Dedifferentiated amniotic fluid mesenchymal stem cell (primary cell): Measurements from ENCODE around the gene UCHL5.
A peak's percentile ranks its signal among the peaks of the same experiment; 100 is the strongest.
"Not testable (repeated sequence)": the region's sequence is repeated elsewhere in the genome, so short reads cannot be mapped to it uniquely, and the experiment has no call there.

Source experiments
- DNase-seq: peaks from one replicate; pipeline ENCODE4 v3.0.0-alpha.2; 2016; ENCODE audit errors: extremely low spot score

The UCHL5 gene

DNA sequence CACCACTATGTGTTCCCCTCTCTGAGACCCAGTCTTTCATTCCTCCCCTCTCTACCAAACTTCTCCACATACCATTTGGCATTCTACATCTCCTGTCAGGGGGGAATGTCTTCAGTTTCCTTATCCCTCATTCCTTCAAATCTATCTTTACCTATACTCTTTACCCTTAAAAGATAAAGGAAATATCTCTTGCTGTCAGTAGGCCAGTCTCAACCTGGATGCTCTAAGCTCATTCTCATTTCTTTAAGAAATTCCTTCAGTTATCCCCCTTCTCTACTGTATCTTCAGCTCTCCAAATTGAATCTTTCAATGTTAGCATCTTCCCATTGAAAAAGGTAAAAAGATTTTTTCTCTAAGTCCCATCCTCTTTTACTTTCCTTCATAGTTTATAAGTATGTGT, 6.8 kb upstream of the UCHL5 start:
- DNase-seq = no peak

DNA sequence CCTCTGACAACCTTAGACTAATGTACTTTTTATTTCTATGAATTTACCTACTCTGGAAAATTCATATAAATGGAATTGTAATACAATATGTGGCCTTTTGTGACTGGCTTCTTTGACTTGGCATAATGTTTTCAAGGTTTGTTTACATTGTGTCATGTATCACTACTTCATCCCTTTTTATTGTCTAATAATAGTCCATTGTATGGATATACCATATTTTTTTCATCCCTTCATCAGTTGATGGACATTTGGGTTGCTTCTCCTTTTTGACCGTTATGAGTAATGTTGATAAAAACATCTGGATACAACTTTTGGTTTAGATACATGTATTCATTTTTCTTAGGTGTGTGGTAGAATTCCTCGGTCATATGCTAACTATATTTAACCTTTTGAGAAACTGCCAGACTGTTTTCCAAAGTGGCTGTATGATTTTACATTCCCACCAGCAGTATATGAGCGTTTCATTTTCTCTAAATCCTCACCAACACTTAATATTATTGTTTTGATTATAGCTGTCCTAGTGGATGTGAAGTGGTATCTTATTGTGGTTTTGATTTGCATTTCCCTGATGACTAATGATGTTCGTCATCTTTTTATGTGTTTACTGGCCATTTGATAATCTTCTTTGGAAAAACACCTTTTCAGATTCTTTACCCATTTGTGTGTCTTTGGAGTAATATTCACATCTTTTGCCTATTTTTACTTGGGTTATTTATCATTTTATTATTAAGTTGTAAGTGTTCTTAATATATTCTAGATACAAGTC, 3.7 kb upstream of the UCHL5 start:
- no peak for DNase-seq

DNA sequence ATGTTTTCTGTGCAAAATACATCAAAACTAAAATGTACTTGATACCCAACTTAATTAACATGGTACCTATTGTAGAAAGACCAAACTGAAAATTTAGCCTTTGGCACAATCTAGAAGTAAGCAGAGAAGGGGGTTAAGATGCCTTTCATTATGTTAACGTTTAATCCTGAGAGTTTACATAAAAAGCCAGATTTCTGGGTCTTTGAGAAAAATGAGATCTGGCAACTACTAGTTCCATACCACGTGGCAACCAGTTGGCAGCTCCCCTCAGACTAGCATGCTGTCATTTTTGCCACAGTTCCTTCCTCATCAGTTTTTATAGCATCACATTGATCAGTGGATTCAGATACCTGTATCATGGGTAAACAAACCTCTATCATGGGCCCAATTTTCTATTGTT, 1.8 kb upstream of the UCHL5 start:
- no peak for DNase-seq

DNA sequence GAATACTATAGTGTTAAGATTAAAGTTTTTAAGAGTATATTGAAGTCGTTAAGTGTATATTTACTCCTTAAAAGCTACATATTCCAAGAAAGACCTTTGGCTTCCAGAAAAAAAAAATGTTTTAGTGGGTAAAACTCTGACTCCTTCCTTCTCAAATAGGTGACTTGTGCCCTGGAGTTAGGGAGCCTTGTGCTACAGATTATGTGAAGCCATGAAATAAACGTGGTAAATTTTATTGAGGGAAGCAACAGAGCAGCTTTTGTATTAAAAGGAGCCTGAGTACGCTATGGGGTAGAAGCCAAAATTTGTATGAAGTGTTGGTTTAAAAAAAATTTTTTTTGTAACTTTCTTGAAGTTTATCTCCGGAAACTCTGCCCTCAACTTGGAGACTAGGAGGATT, 1.2 kb upstream of the UCHL5 start:
- DNase-seq = no peak

DNA sequence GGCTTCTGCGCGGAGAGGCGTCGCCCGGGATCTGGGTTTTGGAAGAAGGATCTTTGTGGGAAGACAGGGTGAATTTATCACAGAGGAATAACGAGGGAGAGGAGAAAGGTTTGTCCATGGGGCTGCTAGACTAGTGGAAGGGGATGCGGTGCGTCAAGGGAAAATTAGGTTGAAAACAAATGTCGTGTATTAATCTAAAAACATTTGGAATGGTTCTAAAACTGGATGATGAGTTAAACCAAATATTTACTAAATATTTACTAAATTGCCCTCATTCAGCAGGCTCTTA, 899 bp upstream of the UCHL5 start:
- no peak for DNase-seq

DNA sequence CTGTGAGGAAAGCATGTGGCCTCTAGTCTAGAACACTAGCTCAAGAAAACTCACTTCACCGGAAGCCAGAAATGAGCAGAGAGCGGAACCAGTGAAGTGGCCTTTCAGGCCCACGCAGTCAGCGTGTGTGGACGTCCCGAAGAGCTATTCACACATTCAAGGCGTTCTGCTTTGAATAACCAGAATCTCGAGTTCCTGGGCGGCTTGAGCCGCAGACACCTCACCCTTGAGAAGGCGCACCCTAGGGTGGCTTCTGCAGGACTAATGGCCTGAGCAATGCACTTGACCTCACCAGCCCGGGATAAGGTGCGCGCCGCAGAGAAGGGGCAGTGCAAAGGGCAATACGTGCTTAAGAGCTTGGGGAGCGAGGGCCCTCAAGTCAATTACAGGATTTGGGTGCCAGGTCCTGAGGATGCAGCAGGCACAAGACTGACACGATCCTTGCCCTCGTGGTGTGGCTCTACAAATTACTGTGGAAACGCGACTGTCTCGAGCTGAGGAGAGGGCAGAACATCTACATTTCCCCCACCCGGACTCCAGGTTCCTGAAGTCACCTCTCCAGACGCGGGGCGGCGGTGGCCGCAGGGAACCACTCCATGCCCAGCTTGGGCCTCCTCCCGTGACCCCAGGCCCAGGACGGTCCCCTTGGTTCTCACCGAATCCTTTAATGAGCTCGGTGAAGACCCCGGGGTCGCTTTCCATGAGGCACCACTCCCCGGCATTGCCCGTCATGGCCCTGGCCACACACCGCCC, 455 bp downstream of the UCHL5 start:
- peak; percentile 30 for DNase-seq

DNA sequence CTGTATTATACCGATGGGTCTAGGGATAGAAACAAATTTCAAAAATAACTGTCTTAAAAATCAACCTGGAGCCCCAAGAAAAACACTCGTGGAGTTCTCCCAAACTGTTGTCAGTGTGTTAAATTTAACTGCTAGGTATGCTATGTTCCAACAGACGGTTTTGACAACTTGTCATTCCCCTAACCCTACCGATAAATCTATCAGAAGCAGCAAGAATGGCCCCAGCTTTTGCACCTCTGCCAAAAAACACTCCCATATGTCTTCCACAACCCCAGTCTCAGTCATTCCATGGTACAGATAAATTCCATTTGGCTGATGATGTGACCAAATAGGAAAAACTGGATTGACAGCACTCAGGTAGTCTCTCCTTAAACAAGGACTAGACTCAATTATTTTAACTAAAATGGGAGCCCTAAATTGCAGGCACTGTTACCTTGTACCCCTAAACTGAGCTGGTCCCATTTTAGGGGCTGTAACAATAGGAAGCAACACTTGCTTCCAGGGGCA, 4.9 kb downstream of the UCHL5 start:
- no peak for DNase-seq

DNA sequence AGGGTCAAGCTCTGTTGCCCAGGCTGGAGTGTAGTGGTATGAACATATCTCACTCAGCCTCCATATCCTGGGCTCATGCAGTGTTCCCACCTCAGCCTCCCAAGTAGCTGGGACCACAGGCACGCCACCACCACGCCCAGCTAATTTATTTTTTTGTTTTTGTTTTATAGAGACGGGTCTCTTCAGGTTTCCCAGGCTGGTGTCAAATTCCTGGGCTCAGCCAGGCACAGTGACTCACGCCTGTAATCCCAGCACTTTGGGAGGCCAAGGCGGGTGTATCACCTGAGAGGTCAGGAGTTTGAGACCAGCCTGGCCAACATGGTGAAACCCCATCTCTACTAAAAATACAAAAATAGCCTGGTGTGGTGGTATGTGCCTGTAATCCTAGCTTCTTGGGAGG, 10.2 kb downstream of the UCHL5 start:
- DNase-seq = not testable (repeated sequence)

- no peak for DNase-seq
These were observed 16.1 kb downstream of the UCHL5 start for GRCh38 chr1:193042766-193043691.

GRCh38 chr1:193040011-193040410, 19.1 kb downstream of the UCHL5 start:
- no peak for DNase-seq

DNA sequence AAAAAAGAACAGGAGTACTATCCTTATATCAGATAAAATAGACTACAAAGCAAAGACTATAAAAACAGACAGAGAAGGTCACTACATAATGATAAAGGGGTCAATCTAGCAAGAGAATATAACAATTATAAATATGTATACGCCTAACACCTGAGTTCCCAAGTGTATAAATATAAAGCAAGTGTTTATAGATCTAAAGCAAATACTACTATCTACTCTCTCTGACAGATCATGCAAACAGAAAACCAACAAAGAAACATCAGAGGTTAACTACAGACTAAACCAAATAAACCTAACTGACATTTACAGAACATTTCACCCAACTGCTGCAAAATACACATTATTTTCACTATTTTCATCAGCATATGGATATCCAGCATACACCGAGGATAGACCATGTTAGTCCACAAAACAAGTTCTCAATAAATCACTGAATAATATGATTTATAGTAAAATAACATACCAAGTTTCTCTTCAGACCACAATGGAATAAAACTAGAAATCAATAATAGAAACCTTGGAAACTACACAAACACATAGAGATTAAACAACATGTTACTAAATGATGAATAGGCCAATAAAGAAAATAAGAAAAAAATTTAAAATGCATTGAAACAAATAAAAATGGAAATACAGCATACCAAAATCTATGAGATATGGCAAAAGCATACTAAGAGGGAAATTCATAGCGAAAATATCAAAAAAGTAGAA, 22.7 kb downstream of the UCHL5 start:
- DNase-seq = no peak

DNA sequence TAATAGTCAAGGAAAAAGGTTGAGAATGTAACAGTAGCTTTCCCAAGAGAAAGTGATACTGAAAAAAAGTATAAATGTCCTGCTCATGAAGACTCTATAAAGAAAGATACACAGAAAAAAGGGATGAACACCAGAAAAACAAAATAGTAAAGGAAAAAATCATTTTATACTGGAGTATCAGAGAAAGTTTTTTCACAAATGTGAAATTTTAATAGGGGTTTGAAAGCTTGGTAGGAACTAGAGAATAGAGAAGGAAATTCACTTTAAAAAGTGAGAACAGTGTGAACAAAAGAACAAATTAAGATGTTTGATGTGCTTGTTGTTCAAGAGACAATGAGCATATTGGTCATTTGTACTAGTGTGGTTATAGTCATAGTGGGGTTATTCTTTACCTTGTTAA, 25.6 kb downstream of the UCHL5 start:
- DNase-seq = no peak

- DNase-seq = not testable (repeated sequence)
These were observed 26.3 kb downstream of the UCHL5 start for GRCh38 chr1:193032643-193033427.

- DNase-seq = peak; percentile 15
These were observed 27.7 kb downstream of the UCHL5 start for GRCh38 chr1:193031431-193031830.

- no peak for DNase-seq
These were observed 28.9 kb downstream of the UCHL5 start for GRCh38 chr1:193030280-193030679.

- DNase-seq = no peak
These were observed 33.9 kb downstream of the UCHL5 start for GRCh38 chr1:193025218-193025617.

DNA sequence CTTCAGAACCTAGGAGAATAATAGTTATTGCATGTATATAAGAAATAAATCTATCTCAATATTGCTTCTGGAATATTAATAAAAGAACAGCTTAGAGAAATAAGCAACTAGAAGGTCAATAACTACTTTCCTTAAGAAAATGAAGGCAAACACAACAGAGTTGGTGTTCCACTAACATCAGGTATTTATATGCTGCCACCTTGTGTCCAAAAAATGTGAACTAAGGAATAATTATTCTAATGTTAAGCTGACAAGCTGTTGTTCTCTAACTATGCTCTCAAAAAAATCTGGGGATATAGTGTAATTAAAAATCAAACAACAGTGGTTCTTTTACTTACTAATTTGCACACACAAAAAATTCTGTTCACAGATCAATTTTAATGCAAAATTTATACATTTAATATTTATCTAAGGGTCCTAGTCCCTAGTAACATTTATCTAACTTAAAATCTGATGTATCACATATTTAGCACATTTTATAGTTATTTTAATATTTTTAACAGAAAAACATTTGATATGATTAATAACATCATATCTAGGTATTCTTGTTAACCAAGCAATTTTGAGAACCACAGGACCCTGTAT, 39.6 kb downstream of the UCHL5 start:
- DNase-seq = peak; percentile 70

DNA sequence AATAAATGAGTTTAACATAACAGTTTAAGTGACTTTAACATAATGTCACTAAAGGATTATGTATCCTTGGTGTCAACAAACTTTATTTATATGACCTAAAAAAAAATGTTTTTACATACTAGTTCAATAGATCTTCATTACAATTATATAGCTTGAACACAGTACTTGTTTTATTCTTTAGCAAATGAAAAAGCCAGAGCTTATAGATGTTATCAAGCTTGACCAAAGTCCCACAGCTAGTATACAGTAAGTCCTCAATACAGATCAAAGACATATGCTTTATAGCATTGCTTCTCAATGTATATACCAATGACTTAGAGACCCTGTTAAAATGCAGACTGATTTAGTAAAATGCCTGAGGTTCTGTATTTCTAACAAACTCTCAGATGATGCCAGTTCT, 42.4 kb downstream of the UCHL5 start:
- no peak for DNase-seq

- no peak for DNase-seq
These were observed 44.8 kb downstream of the UCHL5 start for GRCh38 chr1:193014400-193014799.

DNA sequence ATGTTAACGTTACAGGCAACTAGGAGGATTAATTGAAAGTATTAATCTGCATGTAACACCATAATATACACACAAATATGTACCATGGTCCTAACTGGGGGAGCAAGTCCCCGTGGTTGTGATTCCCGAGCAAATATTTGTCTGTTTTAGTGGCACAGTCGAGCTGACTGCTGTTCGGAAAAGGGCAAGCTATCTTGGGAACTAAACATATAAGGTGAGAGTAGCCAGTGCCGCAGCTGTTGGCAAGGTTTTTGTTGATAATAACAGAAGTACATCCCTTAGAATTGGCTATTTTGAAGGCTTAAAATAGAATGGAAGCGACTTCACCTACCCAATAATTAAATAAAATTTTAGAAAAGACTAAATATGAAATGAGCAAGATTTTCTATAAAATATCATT, 45.5 kb downstream of the UCHL5 start:
- no peak for DNase-seq
